Astrocyte (in vitro differentiated cells and primary cell): Measurements from ENCODE around the gene TMEM89. TPM values are rescaled to one million over a fixed set of nuclear protein-coding genes. Genes with fewer than 3 reads are reported as not detected.

Source experiments
- DNase-seq: peaks from one replicate; pipeline ENCODE4 v3.0.0-alpha.2; 2010; ENCODE audit warnings: low read depth
- FAIRE-seq: peaks from 2 replicates; lab custom pipeline; 2011; peaks lifted over from hg19 to GRCh38; lab: Jason Lieb, UNC
- H2AFZ ChIP-seq: 2 replicates; pipeline ENCODE4 v1.6.0; 2012; ENCODE audit warnings: low read depth, low read length, inconsistent platforms
- H3K27ac ChIP-seq: 2 replicates; pipeline ENCODE4 v1.5.1; 2011; ENCODE audit warnings: low read depth, low read length, inconsistent platforms
- H3K27me3 ChIP-seq: 2 replicates; pipeline ENCODE4 v1.6.0; 2011; ENCODE audit warnings: low read length, inconsistent platforms; ENCODE audit not compliant: insufficient read depth
- H3K36me3 ChIP-seq: 2 replicates; pipeline ENCODE4 v1.5.1; 2011; ENCODE audit warnings: low read length, inconsistent platforms; ENCODE audit not compliant: insufficient read depth
- H3K4me1 ChIP-seq: 2 replicates; pipeline ENCODE4 v1.5.1; 2011; ENCODE audit warnings: low read length, inconsistent platforms; ENCODE audit not compliant: insufficient read depth
- H3K4me2 ChIP-seq: 2 replicates; pipeline ENCODE4 v1.6.0; 2012; ENCODE audit warnings: low read length, inconsistent platforms
- H3K4me3 ChIP-seq: 2 replicates; pipeline ENCODE4 v1.5.1; 2011; ENCODE audit warnings: low read depth, mild to moderate bottlenecking, low read length, inconsistent platforms; ENCODE audit not compliant: insufficient read depth
- H3K79me2 ChIP-seq: 2 replicates; pipeline ENCODE4 v1.6.0; 2012; ENCODE audit warnings: mild to moderate bottlenecking, low read length, inconsistent platforms; ENCODE audit not compliant: insufficient read depth
- H3K9ac ChIP-seq: 2 replicates; pipeline ENCODE4 v1.6.0; 2012; ENCODE audit warnings: mild to moderate bottlenecking, low read length, inconsistent platforms
- H3K9me3 ChIP-seq: 2 replicates; pipeline ENCODE4 v1.5.1; 2012; ENCODE audit warnings: low read depth, mild to moderate bottlenecking, low read length, inconsistent platforms; ENCODE audit not compliant: insufficient read depth
- H4K20me1 ChIP-seq: 2 replicates; pipeline ENCODE4 v1.6.0; 2012; ENCODE audit warnings: low read length, inconsistent platforms; ENCODE audit not compliant: insufficient read depth
- H3K27ac Mint-ChIP-seq: one replicate; pipeline ENCODE4 v1.8.0; 2021; ENCODE audit warnings: mild to moderate bottlenecking, mixed read lengths; ENCODE audit not compliant: unreplicated experiment
- H3K27me3 Mint-ChIP-seq: one replicate; pipeline ENCODE4 v1.8.0; 2021; ENCODE audit warnings: low read depth, mixed read lengths; ENCODE audit not compliant: unreplicated experiment
- H3K36me3 Mint-ChIP-seq: one replicate; pipeline ENCODE4 v1.8.0; 2021; ENCODE audit warnings: low read depth, mixed read lengths; ENCODE audit not compliant: unreplicated experiment
- H3K4me1 Mint-ChIP-seq: one replicate; pipeline ENCODE4 v1.8.0; 2021; ENCODE audit warnings: low read depth, mixed read lengths; ENCODE audit not compliant: unreplicated experiment
- H3K4me3 Mint-ChIP-seq: one replicate; pipeline ENCODE4 v1.8.0; 2021; ENCODE audit warnings: mild to moderate bottlenecking, moderate library complexity, mixed read lengths; ENCODE audit not compliant: unreplicated experiment
- H3K9me3 Mint-ChIP-seq: one replicate; pipeline ENCODE4 v1.8.0; 2021; ENCODE audit warnings: mild to moderate bottlenecking, mixed read lengths; ENCODE audit not compliant: unreplicated experiment
- CTCF ChIP-seq: IDR thresholded peaks from 2 replicates; pipeline ENCODE4 v1.5.1; 2011; ENCODE audit warnings: low read depth, mild to moderate bottlenecking, inconsistent platforms, low read length, moderate library complexity; ENCODE audit not compliant: insufficient read depth
- EZH2 ChIP-seq: IDR thresholded peaks from 2 replicates; pipeline ENCODE4 v1.6.1; 2012; ENCODE audit warnings: mild to moderate bottlenecking, low read length, inconsistent platforms; ENCODE audit not compliant: insufficient read depth
- total RNA-seq: library from RNA; stranded (reverse); gene quantifications from 2 replicates; pipeline ENCODE4 v1.2.1, GENCODE V29; 2021

Gene TMEM89
- total RNA-seq, 1 donor from 2014 or later, result 0.36 TPM

GRCh38 chr3:48630833-48631232 is 9.3 kb upstream of the TMEM89 start:
- Histone ChIP-seq H3K4me2 (no peak overlapping the region), H3K27me3 (no peaks in the 10 kb centered on the region), H3K79me2 (peaks cover 22% of the 10 kb centered on the region), H3K36me3 (peaks cover 6% of the 10 kb centered on the region), H3K4me3 (no peak overlapping the region), H3K4me1 (peaks cover 9% of the 10 kb centered on the region), H4K20me1 (peaks cover 34% of the 10 kb centered on the region), H3K9ac (no peak overlapping the region), H3K9me3 (no peaks in the 10 kb centered on the region), H2AFZ (no peak overlapping the region), H3K27ac (no peak overlapping the region)
- Mint-ChIP-seq H3K4me3 (no peak overlapping the region), H3K36me3 (peaks cover 40% of the 10 kb centered on the region), H3K27me3 (no peaks in the 10 kb centered on the region), H3K27ac (no peak overlapping the region), H3K4me1 (peaks cover 7% of the 10 kb centered on the region), H3K9me3 (no peaks in the 10 kb centered on the region)
- FAIRE-seq (no peak), DNase-seq (no peak)
- no peak for TF ChIP-seq EZH2
- TF ChIP-seq CTCF, result no peak

- Histone ChIP-seq H3K27ac (no peak overlapping the region), H3K27me3 (no peaks in the 10 kb centered on the region), H3K4me3 (no peak overlapping the region), H3K4me1 (peaks cover 6% of the 10 kb centered on the region), H3K4me2 (no peak overlapping the region), H3K9me3 (no peaks in the 10 kb centered on the region), H3K9ac (no peak overlapping the region), H3K36me3 (peaks cover 6% of the 10 kb centered on the region), H4K20me1 (peaks cover 34% of the 10 kb centered on the region), H2AFZ (no peak overlapping the region), H3K79me2 (peaks cover 22% of the 10 kb centered on the region)
- Mint-ChIP-seq H3K9me3 (no peaks in the 10 kb centered on the region), H3K4me3 (peak overlapping the region; percentile 66), H3K4me1 (peaks cover 7% of the 10 kb centered on the region), H3K27ac (no peak overlapping the region), H3K36me3 (peaks cover 40% of the 10 kb centered on the region), H3K27me3 (no peaks in the 10 kb centered on the region)
- DNase-seq (no peak), FAIRE-seq (no peak)
- TF ChIP-seq EZH2 (no peak), CTCF (no peak)
Observed at GRCh38 chr3:48630407-48630806, 8.8 kb upstream of the TMEM89 start.

GRCh38 chr3:48629894-48630293 is 8.3 kb upstream of the TMEM89 start:
- Histone ChIP-seq H3K4me3 (no peak overlapping the region), H3K79me2 (peaks cover 20% of the 10 kb centered on the region), H3K4me1 (peaks cover 6% of the 10 kb centered on the region), H2AFZ (no peak overlapping the region), H3K9ac (no peak overlapping the region), H3K4me2 (no peak overlapping the region), H3K9me3 (no peaks in the 10 kb centered on the region), H4K20me1 (peaks cover 34% of the 10 kb centered on the region), H3K27ac (no peak overlapping the region), H3K27me3 (no peaks in the 10 kb centered on the region), H3K36me3 (peaks cover 6% of the 10 kb centered on the region)
- TF ChIP-seq EZH2 (no peak), CTCF (no peak)
- FAIRE-seq, result no peak
- Mint-ChIP-seq H3K36me3 (peaks cover 45% of the 10 kb centered on the region), H3K4me1 (peaks cover 7% of the 10 kb centered on the region), H3K4me3 (no peak overlapping the region), H3K9me3 (no peaks in the 10 kb centered on the region), H3K27ac (no peak overlapping the region), H3K27me3 (no peaks in the 10 kb centered on the region)
- no peak for DNase-seq
